Stimulated activated naive CD8-positive, alpha-beta T cell treated with anti-CD3 and anti-CD28 coated beads, Interleukin-15, Interleukin-2, amounts not matched to agents 100 U/mL and 50 U/mL, for 24 hours (primary cell): Measurements from ENCODE around the gene ZDHHC8.

Experiments
- ATAC-seq: fragments of 150-1000 bp; cut with Tn5 transposase; one replicate; pipeline ENCODE4 v1.10.0; 2021
- DNase-seq: peaks from one replicate; pipeline ENCODE4 v3.0.0; 2021

ZDHHC8 gene

DNA sequence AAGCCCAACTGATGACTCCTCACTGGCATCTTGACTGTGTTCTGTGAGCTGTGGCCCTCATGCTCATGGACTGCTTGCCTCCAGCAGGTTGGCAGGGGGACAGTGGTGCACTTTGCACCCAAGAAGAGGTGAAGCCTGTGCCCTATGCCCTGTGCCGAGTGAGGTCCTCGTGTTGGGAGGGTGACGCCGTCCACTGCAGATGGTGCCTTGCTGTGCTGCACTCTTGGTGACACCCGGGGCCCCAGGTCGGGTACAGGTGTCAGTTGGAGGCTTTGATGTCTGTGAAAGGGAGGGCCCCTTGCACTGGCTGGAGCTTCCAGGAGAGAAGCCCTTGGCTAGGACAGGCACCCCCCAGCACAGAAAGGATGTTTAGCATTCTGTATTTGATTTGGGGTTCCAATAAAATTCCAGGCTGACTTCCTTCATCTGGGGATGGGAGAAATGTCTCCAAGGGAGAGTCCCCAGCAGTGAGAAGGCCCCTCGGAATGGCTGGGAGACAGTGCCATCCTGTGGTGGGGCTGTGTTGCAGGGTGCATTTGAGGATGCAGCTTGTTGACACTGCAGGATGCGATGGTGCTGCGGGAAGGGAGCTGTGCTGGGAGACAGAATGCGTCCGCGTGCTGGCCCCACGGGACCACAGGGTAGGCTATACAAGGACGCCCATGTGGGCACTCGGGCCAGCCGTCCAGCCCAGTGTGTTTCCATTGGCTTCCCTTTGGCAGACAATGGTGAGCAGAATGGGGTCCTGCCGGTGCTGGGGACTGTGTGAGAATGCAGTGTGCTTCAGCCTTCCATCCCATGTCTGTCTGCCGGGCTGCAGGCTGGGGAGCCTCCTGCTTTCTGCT lies 2.5 kb upstream of the ZDHHC8 start:
- DNase-seq (peak; percentile 63), ATAC-seq (peak; percentile 28)

GRCh38 chr22:20129747-20130014 lies 1.9 kb upstream of the ZDHHC8 start:
- no peak for DNase-seq

GRCh38 chr22:20130319-20130718 lies 1.3 kb upstream of the ZDHHC8 start:
- ATAC-seq (no peak), DNase-seq (no peak)

More at GRCh38 chr22:20129747-20130014, 1.9 kb upstream of the ZDHHC8 start:
- ATAC-seq: no peak

DNA sequence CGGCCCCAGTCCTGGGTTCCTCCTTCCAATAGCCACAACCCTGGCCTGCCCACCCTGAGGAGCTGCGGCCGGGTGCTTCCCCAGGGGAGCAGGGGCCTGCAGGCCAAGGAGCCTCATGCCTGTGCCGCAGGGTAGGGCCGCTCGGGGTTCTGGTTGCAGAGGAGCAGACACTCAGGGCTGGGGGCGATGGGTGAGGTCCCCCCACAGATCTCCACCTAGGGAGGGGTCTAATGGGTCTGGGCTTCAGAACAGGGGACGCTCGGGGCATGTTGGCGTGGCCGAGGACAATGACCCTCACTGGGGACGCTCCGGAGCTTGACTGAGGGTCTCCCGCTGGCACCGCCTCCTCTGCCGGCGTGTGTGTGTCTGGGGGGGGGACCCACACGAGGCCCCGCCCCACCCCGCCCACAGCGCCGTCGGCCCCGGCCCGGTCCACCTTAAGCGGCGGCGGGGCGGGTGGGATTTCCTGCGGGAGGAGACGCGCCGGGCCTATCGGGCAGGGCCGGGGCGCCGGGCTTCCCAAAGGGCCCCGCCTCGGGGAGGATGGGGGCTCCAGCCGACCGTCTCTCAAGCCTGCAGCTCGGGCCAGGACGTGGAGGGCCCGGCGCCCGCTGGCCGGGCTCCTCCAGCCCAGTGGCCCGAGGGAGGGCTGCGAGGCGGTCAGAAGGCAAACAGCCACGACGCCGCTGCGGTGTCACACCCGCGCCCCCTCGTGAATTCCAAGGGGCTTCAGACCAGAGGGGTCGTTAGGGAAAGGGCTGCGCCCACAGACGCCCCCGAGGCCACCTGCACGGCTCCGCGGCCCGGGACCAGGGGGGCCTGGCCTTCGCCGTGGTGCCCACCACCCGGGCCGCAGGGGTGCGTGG lies 640 bp upstream of the ZDHHC8 start:
- DNase-seq (peak; percentile 86), ATAC-seq (peak; percentile 70)

- ATAC-seq: no peak
- DNase-seq: no peak
These were observed 468 bp downstream of the ZDHHC8 start for GRCh38 chr22:20131859-20132685.

DNA sequence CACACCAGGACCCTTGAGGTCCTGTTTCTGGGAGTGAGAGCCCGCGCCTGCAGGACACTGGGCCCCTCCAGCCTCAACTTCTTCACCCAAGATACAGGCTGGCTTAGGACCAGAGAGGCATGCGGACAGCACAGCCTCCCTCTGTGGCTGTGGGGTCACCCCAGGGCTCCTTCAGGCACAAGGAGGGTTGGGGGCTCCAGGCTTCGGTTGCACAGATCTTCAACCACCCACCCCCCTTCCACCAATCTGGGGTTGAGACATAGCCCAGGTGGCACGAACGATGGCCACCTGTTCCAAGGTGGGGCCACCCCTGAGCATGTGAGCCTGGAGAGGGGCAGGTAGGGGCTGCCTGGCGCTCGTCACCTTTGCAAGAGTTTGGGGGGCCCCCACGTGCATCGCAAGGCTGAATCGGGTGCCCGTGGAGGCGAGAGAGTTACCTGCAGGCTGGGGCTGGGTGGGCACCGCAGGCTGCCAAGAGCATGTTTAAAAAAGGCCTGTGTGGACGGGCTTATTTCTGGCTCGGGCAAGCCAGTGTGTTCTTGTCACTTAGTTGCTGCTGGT lies 1.2 kb downstream of the ZDHHC8 start:
- ATAC-seq: no peak

DNA sequence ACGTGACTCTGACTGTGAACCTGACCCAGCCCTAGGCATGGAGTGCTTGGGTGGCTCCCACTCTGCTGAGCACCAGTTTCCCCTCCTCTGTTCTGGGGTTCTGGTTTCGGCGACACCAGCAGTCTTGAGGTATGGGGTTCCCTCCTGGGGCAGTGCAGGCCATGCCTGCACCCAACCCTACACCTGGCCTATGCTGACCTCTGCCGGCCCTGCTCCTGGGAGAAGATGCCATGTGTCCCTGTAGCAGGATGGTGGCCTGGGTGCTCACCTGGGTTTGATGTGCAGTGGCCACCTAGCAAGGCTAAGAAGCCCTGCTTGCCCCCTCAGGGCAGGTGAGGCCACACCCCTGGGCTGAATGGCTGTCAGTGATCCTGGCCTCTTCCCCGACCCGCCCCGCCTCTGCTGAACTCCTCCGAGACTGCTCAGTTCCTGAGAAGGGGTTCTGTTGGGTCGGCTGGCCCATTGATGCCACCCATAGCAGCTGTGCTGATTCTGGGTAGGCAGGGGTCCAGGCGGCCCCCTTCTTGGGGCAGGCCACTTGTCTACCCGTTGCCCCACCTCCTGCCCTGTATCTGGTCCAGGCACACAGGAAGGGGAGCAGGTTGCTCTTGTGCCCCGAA lies 2.4 kb downstream of the ZDHHC8 start:
- no peak for DNase-seq
- no peak for ATAC-seq

More for the DNA sequence above, 1.2 kb downstream of the ZDHHC8 start:
- DNase-seq: no peak

DNA sequence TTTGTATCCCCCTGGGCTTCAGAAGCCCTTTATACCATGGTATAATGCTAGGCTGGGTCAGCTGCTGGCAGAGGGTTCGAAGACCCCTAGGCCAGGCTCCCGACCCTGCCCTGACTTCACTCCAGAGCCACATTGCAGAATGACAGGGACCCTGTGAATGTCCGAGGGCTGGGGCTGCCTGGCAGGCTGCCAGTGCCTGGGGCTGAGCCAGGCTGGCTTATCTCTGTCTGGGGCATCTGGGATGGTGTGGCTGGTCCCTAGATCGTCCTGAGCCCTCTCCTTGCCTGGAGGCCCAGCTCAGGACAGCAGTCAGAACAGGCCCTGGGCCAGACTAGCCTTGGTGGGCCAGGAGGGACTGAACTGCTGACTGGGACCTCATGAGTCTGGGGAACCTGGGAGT lies 3.7 kb downstream of the ZDHHC8 start:
- DNase-seq (no peak), ATAC-seq (no peak)

DNA sequence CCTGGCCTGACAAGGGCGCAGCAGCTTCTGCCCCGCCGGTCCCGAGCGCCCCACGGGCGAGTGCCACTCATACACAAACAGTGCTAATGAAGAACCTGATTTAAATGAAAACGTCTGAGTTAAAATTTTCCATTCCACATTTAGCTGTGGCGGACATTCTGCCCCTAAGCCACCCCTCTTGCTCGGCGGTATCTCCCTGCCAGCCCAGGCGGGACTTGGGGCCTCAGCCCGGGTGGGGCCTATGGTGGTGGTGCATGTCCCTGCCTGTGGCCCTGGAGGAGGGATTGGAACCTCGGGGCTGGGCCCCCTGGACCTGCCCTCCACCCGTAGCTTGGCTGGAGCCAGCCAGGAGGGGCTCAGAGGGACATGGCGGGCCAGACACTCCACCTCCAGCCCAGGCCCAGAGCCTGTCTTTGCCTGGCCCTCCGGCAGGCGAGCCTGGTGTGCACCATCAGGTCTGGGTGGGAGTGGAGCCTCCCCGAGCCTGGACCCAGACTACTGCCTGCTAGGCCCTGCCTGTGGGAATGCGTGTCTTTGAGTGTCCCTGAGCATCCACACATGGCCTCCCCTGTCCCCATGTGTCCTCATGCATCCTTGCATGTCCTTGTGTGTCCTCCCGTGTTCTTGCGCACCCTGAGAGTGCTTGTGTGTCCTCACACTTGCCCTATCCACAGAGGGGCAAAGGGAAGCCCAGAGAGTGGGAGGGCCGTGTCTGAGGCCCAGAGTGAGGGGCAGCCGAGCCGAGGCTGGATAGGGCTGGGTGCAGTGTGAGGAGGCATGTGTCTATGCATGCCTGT lies 4.4 kb downstream of the ZDHHC8 start:
- no peak for DNase-seq
- ATAC-seq: no peak

DNA sequence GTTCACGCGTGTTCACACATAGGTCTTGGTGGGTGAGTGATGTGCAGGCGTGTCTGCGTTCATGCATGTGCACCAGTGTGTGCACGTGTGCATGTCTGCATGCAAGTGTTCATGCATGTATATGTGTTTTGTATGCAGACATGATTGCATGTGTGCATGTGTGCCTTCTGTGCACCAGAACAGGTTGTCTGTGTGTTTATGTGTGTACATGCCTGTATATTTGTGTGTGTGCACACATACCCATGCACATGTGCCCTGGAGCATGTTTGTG lies 4.9 kb downstream of the ZDHHC8 start:
- ATAC-seq: no peak
- no peak for DNase-seq

GRCh38 chr22:20137113-20137512 lies 5.5 kb downstream of the ZDHHC8 start:
- DNase-seq (no peak), ATAC-seq (no peak)

DNA sequence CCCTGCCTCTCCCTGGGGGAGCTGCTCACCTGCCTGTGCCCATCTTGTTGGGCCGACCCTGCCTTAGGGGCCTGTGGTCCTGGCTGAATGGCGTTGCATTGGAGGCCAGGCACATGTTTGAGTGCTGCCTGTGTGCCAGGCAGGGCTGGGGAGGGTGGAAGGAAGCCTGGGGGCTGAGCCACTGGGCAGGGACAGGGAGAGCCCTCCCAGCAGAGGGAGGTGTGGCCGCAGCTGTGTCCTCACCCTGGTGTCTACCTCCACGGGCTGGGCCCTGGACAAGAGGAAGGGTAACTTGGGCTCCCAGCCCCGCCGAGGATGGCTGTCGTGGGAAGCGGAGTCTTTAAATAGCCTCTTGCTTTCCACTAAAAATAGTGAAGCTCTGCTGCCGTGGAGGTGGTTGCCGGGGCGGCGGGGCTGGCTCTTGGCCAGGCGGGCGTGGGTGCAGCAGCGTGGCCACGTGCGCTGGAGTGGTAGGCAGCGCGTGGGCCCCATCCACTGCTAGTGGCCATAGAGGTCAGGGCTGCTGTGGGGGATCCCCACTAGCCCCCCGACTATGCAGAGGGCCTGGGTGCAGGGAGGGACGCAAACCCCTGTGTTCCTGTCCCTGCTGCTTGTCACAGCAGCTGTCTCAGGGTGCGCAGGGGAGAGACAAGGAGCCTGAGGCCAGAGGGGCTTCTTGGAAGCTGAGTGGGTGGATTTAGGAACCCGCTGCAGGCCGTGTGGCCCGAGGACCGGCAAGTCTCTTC lies 6.2 kb downstream of the ZDHHC8 start:
- no peak for ATAC-seq
- no peak for DNase-seq

DNA sequence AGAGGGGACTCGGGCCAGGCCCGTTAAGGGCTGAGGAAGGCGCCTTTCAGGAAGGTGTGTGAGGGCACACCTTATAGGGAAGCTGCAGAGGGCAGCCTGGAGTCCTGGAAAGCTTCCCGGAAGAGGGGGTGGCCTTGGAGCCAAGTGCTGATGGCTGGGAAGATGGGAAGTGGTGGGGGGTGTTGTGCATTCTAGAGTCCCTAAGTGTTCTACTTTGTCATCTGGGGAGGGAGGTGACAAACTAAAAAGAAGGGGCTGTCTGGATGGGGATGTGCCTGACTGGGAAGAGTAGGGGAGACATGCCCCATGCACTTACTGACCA lies 6.8 kb downstream of the ZDHHC8 start:
- DNase-seq (no peak), ATAC-seq (no peak)

- DNase-seq (no peak), ATAC-seq (no peak)
These were observed 7.3 kb downstream of the ZDHHC8 start for GRCh38 chr22:20138868-20139267.

- no peak for DNase-seq
- ATAC-seq: no peak
These were observed 7.9 kb downstream of the ZDHHC8 start for GRCh38 chr22:20139391-20140106.

DNA sequence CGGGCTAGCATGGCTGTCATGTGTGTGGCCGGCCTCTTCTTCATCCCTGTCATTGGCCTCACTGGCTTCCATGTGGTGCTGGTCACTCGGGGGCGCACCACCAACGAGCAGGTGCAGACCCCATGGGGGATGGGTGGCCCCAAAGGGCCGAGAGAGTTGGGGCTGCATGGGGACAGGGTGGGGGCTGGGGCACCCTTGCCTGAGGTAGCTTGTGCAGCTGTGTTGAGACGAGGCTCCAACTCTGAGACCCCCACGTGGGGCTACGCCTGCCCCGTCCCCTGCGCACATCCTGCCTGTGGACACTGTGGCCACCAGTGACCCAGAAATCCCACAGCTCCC lies 8.5 kb downstream of the ZDHHC8 start:
- ATAC-seq (no peak), DNase-seq (no peak)

DNA sequence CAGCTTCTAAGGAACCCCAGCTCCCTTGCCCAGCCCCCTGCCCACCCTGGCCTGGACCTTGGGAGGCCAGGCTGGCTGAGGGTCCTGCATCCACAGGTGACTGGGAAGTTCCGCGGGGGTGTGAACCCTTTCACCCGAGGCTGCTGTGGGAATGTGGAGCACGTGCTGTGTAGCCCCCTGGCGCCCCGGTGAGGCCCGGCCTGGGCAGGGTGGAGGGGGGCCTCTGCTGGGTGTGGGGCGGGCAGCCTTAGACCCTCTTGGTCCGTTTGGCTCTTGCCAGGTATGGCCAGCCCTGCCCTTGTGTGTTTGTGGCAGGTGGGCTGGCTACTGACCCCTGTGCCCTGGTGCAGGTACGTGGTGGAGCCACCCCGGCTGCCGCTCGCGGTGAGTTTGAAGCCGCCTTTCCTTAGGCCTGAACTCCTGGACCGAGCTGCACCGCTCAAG lies 8.9 kb downstream of the ZDHHC8 start:
- no peak for ATAC-seq
- no peak for DNase-seq

- DNase-seq (no peak), ATAC-seq (no peak)
These were observed 9.8 kb downstream of the ZDHHC8 start for GRCh38 chr22:20141186-20142077.
